AG09309 (cell line): Measurements from ENCODE around the gene GLT6D1.

ENCODE experiments used
- DNase-seq: peaks from one replicate; pipeline ENCODE4 v3.0.0-alpha.2; 2010; ENCODE audit warnings: low read depth
- H3K4me3 ChIP-seq: 2 replicates; pipeline ENCODE4 v1.5.1; 2011; ENCODE audit warnings: mild to moderate bottlenecking, low read depth, low read length, moderate library complexity; ENCODE audit not compliant: control insufficient read depth
- TF ChIP-seq, protein P1 (sequence below): IDR thresholded peaks from 2 replicates; pipeline ENCODE4 v1.5.1; 2011; ENCODE audit warnings: mild to moderate bottlenecking, low read depth, low read length, inconsistent platforms; ENCODE audit not compliant: insufficient read depth, control insufficient read depth; ENCODE audit errors: missing control alignments

GLT6D1 gene

DNA sequence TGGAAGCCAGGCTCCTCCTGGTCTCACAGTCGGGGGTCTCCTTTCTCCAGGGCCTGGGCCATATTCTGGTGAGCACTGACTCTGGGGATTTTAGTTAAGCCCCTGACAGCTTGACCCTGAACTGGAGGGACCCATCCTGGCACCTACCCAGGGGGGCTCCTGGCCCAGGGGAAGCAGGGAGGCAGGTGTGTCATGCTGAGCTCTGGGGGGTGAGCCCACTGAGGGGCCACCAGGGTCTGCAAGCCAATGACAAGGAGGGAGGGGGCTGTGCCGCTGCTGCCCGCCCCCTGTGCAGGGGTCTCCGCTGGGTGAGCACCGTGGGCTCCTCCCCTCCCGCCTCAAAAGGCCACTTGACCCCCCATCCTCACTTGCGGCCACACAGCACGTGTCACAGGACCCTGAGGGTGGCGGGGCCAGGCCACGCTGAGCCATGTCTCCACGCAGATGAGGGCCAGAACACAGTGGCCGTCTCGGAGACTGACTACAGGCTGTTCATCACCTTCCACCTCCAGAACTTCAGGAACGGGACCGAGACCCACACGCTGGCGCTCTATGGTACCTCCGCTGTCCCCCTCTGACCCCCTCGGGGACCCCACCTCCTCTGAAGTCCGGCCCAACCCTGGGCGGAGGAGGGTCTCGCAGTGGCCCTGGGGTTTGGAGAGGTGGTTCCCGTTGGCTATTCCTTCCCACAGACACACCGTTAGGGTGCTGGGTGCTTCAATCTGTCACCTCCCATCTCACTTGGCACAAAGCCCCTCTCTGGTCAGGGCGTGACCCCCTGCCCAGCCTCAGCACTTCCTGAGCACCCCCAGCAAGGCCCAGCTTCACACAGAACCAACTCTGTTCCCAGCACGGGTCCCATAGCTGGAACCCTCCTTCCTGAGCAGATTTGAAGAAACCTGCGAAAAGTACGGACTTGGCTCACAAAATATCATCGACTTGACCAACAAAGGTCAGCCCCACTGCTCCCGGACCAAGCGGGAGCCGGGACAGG is 25.8 kb upstream of the GLT6D1 start:
- TF ChIP-seq, protein P1, sequence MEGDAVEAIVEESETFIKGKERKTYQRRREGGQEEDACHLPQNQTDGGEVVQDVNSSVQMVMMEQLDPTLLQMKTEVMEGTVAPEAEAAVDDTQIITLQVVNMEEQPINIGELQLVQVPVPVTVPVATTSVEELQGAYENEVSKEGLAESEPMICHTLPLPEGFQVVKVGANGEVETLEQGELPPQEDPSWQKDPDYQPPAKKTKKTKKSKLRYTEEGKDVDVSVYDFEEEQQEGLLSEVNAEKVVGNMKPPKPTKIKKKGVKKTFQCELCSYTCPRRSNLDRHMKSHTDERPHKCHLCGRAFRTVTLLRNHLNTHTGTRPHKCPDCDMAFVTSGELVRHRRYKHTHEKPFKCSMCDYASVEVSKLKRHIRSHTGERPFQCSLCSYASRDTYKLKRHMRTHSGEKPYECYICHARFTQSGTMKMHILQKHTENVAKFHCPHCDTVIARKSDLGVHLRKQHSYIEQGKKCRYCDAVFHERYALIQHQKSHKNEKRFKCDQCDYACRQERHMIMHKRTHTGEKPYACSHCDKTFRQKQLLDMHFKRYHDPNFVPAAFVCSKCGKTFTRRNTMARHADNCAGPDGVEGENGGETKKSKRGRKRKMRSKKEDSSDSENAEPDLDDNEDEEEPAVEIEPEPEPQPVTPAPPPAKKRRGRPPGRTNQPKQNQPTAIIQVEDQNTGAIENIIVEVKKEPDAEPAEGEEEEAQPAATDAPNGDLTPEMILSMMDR, result no peak
- no peak overlapping the region for H3K4me3 ChIP-seq
- DNase-seq, result no peak

DNA sequence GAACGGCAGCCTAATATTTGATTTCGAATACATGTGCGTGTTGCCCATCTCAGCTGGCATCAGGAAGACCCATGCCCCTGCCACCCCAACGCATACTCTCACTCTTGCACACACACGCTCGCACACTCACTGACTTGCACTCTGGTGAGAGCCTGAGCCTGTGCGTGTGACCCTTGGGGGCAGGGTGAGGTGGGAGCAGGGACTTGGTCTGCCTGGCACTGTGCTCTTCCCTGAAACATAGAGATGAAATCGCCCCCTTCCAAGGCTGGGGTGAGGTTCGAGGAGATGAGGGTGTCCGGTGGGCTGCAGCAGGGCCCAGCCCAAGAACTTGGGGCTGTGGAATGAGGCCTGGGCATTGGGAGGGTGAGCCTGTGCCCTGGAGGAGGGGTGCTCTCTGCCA is 24.9 kb upstream of the GLT6D1 start:
- TF ChIP-seq, protein P1, result no peak
- no peak overlapping the region for H3K4me3 ChIP-seq
- no peak for DNase-seq

DNA sequence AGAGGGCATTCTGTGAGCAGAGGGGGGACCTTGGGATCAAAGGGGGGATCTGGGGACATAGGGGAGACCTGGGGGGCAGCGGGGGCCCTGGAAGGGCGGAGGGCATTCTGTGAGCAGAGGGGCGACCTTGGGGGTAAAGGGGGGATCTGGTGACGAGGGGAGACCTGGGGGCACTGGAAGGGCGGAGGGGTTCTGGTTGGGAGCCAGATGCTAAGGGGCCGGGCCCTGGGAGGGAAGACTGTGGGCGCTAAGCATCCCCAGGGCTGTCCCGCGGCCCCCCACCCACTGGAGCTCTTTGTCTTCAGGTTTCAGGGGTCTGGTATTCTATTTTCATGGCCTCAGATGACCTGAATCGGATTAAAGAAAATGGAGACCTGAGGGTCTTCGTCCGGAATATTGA is 24.5 kb upstream of the GLT6D1 start:
- DNase-seq, result no peak
- no peak overlapping the region for H3K4me3 ChIP-seq
- TF ChIP-seq, protein P1, result no peak

DNA sequence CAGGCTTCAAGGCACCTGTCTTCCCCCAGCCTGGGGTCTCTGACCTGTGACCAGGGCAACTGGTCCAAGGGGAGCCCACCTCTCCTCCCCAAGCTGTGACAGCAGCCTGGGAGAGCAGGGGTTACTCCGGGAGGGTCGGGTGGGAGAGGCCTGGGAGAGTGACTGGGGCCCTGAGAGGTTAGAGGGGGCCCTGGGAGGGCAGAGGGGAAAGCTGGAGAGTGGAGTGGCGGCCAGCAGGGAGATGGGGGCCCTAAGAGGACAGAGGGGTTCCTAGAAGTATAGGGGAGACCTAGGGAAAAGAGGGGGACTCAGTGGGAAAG is 24.1 kb upstream of the GLT6D1 start:
- TF ChIP-seq, protein P1, result no peak
- DNase-seq, result no peak
- H3K4me3 ChIP-seq, result no peak overlapping the region

DNA sequence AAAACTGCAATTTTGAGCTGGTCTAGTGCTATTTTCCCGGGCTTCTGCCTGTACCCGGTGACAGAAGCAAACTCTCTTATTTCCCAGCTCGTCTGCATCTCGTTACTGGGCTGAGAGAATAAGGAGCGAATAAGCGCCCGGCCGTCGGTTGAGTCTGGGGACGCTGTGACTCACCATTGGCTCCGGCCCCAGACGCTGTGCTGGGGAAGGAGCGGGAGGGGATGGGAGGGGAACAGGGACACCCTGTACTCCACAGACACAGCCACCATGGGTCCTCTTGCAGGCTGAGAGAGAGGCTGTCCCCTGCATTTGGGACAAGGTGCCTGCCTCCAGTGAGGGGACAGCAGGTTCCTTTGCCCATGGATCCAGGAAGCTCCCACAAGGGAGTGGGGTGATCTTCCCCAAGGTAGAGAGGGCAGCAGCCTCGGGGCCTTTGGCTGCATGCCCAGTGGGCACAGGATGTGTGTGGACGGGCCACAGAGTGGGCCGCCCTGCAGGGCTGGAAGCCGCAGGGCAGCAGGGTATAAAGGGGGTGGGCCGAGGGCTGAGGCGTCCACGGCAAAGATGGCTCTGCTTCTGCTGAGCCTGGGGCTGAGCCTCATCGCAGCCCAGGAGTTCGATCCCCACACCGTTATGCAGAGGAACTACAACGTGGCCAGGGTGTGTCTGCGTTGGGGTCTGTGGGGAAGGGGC is 23.6 kb upstream of the GLT6D1 start, which contains the start of gene LCN9:
LCN9 (plus strand) TSS at position 552 of the 693 bp plus-strand sequence; CDS start at position 565, 13 bp downstream.
- no peak within 1 kb of the TSS for H3K4me3 ChIP-seq
- TF ChIP-seq, protein P1, result no peak
- no peak for DNase-seq

DNA sequence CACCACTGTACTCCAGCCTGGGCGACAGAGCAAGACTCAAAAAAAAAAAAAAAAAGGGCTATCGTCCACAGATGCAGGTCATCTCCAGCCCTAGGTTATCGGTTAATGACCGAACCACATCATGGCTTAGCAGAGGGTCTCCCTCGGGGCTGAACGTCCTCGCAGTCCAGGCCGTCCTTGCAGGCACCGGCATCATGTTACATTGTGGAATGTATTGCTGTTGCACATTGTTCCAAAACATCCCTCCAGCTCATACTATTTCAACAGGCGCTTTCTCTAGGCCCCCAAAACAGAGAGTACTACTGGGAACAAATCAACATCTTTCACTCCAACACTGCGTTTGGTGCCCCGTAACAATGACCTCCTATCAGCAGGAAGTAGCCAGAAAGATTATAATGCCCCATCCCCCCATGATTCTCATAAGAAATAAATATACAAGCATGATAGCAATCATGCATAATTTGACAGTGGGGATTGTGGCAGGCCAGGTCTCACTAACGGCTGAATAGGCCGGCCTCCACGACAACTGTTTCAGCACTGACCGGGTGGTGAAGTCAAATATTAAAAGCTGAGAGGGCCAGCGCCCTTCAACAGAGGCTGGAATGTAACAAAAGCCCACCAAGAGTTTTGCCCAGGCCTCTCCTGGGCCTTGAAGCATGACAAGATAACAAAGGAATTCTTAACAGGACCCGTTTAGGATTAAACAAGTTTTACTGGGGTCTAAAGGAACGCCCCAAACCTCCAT is 22.6 kb upstream of the GLT6D1 start:
- TF ChIP-seq, protein P1, result no peak
- no peak overlapping the region for H3K4me3 ChIP-seq
- no peak for DNase-seq
